ENCODE results near the gene EVA1A.

Gene EVA1A

DNA sequence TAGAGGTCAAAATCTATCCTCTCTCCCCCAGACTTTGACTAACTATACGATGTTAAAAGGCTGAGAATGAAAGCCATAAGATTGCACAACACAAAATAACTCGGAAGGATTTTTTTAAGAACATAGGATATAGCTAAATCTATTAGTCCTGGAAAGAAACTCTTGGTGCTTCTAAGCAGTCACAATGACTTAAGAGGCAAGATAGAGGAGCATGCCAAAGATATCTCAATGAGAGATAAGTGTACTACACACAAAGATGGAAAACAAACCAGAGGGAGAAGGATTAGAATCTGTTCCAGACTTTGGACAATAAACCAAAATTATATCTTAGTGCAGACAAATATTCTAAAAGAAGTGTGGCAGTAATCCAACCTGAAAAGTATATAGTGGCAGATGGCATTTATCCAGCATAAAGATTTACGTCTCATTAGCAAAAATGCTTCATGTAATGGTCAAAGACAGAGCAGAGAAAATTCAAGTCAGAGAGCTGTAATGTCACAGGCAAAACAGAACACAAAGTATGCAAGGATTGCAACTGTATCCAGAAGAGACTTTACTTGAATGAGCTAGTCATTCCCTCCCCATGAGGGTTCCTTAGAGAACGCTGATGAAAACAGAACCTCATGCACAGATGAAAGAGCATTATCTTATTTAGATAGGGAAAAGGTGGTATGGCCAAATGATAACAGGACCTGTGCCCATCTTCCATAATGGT is 28.8 kb upstream of the EVA1A start:
- DNase-seq (ENCODE audit: low read depth, low spot score): no peak

DNA sequence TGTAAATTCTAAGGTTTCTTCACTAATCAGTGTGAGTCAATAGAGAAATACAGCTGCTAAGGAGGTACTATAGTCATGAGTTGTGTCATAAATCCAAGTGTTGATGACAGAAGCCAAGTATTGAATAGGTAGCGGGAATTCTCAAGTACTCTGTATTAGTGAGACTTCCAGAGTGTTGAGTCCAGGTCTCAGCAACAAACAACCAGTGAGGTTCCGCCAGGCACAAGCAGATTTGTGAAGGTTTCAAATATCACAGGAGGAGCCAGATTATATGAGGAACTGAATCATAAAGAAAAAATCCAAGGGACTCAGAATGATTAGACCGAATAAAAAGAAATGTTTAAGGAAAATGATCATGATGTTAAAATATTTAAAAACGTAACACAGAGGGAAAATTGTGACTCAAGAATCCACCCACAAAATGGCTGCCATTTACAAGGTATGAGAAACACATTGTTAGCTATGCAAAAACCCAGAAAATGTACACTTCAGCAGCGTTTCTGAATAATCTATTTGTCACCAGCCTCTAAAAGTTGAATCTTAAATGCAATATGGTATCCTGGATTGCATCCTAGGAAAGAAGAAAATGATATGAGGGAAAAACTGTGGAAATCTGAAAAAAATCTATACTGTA is 27.3 kb upstream of the EVA1A start:
- DNase-seq (ENCODE audit: low read depth, low spot score): no peak

DNA sequence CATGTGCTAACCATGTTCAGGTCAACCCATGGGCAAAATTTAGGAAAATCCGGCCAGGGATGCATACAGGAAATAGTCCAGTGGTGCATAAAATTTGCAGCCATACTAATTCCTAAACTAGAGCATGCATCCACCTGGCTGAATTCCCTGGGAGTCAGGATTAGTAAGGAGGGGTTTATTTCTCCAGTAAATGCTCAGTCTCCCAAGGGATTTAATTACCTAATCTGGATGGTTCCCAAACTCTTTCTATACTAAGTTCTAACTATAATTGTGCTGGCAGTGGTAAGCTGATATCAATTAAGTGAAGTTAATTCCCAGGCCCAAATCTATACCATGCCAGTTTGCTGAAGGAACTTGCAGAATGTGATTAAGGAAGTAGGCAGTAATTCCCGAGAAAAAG is 26.2 kb upstream of the EVA1A start:
- DNase-seq (ENCODE audit: low read depth, low spot score): no peak

DNA sequence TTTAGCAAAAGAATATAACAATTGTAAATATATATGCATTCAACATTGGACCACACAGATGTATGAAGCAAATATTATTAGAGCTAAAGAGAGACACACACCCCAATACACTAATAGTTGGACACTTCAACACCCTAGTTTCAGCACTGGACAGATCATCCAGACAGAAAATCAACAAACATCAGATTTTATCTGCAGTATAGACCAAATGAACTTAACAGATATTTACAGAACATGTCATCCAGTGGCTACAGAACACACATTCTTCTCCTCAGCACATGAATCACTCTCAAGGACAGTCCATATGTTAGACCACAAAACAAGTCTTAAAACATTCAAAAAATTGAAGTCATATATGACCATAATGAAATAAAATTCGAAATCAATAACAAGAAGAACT is 22.1 kb upstream of the EVA1A start:
- no peak for DNase-seq (ENCODE audit: low read depth, low spot score)

DNA sequence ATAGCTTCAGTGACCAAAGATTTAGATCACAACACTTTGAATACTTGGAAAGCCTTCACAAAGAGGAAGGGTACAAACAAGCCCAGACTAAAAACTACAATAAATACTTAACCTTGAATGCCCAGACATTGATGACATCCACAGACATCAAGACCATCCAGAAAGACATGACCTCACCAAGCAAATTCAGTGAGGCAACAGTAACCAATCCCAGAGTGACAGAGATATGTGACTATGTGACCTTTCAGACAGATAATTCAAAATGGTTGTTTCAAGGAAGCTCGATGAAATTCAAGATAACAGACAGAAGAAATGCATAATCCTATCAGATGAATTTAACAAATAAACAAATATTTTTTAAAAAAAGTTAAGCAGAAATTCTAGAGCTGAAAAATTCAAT is 19.9 kb upstream of the EVA1A start:
- no peak for DNase-seq (ENCODE audit: low read depth, low spot score)

DNA sequence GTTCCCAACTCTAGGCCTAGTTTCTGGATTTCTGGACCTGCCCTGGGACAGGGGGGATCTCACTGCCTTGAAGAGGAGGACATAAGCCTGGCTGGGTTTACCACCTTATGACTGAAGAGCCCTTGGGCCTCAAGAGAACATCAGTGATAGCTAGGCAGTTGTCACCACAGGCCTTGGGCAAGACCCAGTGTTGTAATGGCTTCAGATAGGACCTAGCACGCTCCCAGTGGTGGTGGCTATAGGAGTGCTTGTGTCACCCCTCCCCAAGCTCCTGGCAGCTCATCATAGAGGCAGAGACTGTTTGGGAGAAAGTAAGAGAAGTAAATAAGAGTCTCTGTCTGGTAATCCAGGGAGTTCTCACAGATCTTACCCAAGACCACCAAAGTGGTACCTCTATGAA is 19.4 kb upstream of the EVA1A start:
- no peak for DNase-seq (ENCODE audit: low read depth, low spot score)

DNA sequence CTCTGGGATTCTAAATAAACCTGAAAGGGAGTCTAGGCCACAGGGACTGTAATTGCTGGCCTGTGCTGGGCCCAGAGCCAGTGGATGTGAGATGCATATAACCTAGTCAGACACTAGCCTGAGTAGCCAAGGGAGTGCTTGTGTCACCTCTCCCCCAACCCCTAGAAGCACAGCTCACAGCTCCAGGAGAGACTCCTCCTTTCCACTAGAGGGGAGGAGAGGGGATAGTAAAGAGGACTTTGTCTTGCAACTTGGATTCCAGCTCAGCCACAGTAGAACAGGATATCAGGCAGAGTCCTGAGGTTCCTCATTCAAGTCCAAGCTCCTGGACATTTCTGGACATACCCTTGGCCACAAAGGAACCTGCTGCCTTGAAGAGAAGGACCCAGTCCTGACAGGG is 18.4 kb upstream of the EVA1A start:
- DNase-seq (ENCODE audit: low read depth, low spot score): no peak

DNA sequence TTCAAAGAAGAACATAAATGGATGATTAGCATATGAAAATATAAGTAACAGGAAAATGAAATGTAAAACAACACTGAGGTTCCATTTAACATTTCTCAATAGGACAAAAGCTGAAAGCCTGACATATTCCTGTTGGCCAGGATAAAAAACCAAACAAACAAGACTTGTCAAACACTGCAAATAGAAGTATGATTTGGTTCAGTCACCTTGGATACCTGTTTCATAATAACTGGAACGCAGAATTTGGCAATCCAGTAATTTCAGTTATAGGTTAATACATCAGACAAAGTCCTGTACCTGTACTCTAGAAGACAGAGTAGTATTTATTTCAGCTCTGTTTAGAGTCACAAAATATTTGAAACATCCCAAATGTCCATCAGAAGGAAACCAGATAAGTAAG is 16.5 kb upstream of the EVA1A start:
- DNase-seq (ENCODE audit: low read depth, low spot score): no peak

DNA sequence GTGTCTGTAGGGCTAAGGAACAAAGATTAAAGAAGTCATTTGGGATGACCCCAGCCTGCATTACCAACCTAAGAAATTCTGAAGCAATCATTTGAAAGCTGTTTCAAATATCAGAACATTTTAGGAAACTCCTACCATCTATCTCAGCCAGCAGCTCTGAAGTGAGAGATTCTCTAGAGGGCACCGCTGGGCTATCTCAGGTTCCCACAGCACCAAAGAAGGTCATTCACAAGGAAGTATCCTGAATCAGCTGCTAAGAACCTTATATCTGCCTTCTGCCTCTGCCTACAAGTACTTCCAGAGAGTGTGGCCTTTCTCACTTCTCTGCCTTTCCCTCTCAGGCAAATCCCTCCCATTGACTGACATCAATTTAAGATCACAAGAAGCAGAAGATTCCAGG is 13.4 kb upstream of the EVA1A start:
- no peak for DNase-seq (ENCODE audit: low read depth, low spot score)

DNA sequence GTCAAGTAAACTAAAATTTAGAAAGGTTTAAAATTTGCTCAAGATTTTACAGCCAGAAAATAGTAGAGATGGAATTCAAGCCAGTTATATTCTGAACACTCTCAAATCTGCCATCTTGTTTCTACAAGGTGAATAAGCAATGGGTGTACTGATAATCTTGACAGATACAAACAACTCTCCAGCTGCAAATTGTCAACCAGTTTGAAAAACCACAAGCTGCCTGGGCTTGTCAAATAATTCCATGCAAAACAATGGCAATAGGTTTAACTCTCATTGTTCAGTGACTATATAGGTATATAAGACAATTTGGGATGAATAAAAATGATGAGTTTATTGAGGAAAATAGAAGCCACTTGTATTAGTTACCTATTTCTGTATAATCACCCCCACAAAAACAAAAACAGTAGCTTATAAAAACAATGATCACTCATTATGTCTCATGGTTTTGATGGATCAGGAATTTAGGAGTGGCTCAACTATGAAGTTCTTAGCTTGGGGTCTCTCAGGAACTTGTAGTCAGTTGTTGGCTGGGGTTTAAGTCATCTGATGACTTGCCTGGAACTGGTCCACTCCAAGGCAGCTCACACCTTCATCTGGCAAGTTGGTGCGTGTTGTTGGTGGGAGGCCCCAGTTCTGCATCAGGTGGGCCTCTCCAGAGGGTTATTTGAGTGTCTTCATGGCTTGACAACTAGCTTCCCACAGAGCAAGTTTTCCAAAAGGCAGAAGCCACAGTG is 12.6 kb upstream of the EVA1A start:
- DNase-seq (ENCODE audit: low read depth, low spot score): no peak

DNA sequence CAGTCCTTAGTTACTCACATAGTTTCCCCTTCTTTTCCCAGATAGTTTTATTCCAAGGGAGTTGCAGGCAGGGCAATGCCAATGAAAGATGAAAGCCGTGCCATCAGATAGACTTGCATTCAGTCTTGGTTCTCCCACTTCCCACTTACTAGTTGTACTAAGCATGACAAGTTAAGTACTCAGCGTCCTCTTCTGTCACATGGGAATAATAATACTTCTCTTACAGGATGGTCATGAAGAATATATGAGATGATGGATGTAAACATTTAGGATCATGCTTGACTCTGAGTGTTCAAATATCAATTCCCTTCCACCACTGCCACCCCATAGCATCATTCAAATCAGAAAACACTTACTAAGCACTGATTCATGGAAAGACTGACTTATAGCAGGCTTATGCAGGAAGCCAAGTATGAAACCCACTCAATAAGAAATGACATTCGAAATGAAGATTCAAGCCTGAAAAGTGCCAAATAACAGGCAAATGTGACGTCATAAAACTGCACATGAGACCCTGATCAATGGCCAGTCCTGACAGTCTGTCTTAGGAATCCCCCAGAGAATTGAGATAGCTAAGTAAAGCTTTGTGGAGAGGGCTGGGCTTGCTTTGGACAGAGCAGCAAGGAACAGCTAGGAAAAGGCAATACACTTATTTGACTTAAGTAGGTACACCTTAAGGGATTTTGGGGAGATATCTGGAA is 11.1 kb upstream of the EVA1A start:
- DNase-seq (ENCODE audit: low read depth, low spot score): no peak

DNA sequence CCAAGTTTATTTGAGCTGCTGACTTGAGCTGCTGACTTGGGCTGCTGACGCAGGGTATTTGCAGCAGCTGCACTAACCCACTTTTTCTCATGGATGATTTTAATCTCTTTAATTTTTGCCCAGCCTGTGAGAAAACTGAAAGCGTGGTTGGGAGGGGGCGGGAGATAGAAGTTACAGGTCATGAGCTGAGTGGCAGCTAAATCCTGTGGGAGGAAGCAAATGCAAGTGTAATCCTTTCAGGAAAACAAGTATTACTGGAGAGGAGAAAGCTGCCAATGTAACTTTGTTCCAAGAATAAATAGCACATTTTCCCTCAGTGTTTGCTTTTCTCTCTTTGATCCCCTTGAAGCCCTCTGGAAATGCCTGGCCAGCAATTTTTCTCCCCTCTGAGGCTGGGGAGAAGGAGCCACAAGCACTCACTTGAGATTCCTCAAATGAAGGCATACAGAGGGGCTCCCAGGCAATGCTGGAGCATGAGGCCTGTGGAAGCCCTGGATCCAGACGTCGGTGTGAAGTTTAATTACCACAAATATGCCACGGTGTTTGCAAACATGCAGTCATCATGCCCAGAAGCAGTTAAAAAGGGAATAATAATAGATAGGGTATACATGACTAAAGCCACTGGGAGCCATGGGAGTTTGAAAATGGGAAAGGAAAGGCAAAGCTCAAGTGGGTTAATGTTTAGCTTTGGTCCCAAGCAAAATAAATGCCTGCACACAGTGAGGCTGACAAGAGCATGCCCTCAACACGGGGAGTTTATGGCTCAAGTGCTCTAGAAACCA is 10.4 kb upstream of the EVA1A start:
- DNase-seq (ENCODE audit: low read depth, low spot score): no peak

DNA sequence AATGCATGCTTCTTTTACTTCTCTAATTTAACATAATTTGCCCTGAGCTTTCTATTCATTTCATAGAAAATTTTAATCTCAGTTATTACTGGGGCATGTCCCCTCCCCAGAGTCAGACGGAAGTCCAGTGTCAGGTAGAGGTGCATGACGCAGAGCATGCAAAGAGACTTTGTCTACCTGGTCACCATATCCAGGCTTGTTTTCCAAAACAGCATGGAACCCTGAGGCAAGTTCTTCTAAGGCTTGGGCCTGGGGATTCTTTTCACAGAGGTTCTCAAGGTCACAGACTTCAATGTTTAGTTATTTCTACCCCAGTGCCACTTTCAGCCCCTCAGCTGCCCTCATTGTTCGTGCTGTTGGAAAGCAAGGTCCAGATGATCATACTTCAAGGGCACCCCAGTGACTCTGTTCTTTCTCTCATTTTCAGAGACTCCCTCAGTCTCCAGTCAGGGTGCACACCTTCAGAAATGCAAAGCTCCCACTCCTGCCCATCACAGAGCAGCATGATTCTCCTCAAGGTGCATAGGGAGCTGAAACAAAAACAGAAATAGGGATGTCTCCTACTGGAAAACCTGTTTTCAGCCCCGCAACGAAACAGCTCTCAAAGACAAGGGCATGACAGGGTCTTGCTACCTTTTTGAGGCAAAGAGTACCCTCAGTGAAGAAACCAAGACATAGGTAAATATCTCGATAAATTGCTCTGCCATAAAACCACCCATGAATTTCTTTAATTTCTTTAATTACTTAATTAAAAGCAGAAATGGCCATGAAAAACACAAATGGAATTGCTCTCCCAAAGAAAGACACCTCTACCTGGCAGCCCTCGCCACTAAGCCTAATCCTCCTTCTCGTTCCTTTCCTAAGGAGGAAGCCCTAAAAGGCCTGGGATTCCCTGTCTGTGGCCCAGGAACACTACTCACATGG is 9.5 kb upstream of the EVA1A start:
- no peak for DNase-seq (ENCODE audit: low read depth, low spot score)

DNA sequence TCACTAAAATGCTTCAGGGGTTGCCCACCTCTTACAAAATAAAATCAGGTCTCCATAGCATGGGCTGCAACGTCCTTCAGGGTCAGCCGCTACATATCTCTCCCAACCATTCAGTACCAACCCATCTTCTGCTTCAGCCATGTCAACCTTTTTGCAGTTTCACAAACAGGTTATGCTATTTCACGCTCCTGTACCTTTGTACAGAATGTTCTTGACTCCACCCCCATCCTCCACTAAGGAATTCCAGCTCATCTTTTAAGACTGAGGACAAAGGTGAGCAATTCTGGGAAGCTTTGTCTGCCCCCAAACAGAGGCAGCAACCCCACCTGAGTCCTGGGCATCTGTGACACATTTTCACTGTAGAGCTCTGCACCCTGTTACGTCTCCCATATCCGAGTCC is 8.8 kb upstream of the EVA1A start:
- DNase-seq (ENCODE audit: low read depth, low spot score): no peak

DNA sequence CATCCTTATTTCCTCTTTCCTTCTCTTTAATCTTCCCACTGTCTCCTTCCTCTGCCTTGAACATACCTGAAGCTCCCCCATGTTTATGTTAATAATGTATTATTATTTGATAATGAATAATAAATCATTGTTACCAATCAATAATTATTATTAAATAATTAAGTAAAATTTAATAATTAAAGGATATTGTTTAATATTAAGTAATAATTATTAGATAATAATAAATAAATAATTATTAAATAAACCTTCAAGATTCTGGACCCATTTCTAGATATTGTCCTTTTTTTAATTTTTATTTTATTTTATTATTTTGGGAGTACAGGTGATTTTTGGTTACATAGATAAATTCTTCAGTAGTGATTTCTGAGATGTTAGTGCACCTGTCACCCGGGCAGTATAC is 7.4 kb upstream of the EVA1A start:
- no peak for DNase-seq (ENCODE audit: low read depth, low spot score)

DNA sequence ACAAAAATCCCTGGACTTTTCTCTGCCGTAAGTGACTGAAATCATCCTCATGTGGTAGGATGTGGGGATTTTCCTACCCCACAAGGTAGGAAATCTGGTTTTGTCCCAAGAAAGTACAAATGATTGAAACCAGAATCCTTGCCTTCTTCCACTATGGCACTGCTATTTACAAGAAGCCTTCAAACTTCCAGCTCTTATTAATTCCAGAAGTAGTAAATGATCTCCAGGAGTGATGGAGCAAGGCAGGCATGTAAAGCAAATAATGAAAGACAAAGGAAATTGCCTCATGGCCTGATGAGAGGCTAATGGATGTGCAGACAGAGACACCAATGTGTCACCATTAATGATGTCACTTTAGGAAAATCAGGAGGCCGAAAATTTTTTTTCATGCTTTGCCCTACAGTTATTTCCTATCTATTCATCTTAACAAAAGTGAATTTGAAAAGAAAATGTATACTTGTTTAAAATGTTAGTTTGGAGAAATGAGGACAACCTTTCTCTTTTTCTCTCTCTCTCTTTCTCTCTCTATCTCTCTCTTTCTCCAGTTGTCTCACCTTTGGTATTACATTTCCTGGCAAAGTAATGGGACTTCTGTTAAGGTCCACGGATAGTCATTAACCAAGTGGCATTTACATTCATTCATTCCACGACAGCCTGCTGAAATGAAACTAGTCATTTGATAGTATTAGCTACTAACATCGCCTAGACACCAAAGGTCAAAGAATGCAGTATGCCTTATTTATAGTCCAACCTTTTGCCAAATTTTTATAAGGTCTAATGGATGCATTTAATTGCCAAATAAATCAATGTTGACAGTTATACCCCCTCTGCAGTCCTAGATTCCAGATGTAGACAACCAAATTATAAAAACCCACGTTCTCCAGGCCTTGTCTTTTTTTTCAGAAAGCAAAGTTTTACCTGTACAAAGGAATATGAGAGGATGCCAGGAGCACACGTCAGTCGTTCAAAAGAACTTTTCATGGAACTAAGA is 5.0 kb upstream of the EVA1A start:
- no peak for DNase-seq (ENCODE audit: low read depth, low spot score)

DNA sequence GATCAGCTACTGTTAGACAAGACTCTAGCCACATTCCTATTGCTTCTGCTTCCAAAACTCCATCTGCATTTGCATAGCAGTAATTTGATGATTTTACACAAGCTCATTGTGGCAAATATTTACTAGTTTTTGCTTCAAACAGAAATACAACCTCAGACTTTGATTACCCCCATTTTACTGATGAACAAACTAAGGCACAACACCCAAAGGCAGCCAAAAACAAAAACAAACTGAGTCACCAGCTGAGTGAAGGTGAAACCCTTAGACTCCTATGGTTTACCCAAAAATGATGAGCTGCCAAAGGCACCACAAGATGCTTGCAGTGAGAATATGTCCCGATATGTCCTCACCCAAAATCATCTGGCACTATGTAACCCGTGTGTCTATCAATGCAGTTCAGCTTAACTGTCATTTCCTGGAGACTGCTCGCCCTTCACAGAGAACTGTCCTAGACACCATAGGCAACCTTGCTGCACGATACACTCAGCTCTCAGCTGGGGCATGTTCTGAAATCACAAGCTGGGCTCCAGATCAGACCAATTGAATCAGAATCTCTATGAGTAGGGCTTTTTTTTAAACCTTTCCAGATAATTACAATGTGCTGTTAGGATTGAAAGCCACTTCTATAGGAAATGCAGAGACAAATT is 4.1 kb upstream of the EVA1A start:
- DNase-seq (ENCODE audit: low read depth, low spot score): no peak

DNA sequence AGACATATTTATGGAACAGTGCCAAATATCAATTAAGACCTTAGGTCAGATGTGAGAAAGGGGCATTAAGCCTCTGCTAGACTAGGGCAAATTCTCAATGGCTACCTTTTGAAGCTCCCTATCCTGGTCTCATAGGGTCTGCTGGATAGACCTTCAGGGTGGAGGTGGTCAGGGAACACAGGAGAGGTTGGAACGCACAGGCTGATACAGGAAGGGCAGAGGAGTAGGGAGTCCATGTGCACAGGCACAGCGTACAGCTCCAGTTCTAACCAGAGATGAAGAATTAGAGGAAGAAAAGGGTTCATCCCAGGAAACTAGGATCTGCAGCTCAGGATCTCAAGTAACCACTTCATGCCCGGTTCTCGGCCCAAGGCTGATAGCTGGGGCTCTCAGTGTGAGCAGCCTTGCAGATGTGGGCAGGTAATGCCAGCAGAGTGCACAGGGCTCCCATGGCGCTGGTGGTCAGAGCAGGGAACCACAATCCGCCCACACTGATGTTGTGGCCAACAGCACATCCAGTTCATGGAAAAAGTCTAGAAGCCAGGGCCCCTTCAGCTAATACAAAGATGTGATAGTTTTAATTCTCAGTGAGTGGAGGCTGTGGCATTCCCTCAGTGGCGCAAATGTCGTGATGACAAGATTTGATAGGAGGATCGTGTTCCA is 3.4 kb upstream of the EVA1A start:
- DNase-seq (ENCODE audit: low read depth, low spot score): no peak
